PC-9 (cell line): ENCODE measurements around the gene AQP12A. TPM values are rescaled to one million over a fixed set of nuclear protein-coding genes. Genes with fewer than 3 reads are reported as not detected.

ENCODE experiments used
- BruUV-seq: library from RNA; stranded (reverse); fragments of 400-500 nt; replicated peaks from 2 replicates; lab custom pipeline; 2021; lab: Mats Ljungman, UMichigan
- CTCF ChIA-PET: fragments of 300-600 bp; sonication (Branson Sonifier 250); formaldehyde crosslinking; loops from one replicate; lab custom pipeline; 2022; ENCODE audit warnings: antibody characterized with exemption; lab: Charles Lee
- POLR2A ChIA-PET: fragments of 300-600 bp; sonication (Branson Sonifier 250); formaldehyde crosslinking; loops from one replicate; lab custom pipeline; 2022; ENCODE audit warnings: antibody characterized with exemption; ENCODE audit not compliant: unreplicated experiment; lab: Charles Lee
- DNase-seq, 2 experiments: peaks; one replicate each; pipeline versions ENCODE4 v3.0.0 to v3.0.0-alpha.2; 2015 to 2022; ENCODE audit warnings: mixed read lengths in 1 of 2
- H2AFZ ChIP-seq: fragments of 200-600 bp; sonication (generic); 2 replicates; pipeline ENCODE4 v1.8.1; 2017; ENCODE audit warnings: antibody characterized with exemption
- H3F3A ChIP-seq: fragments of 200-600 bp; sonication (generic); 2 replicates; pipeline ENCODE4 v1.8.1; 2017; ENCODE audit warnings: antibody characterized with exemption, mild to moderate bottlenecking, low read depth; ENCODE audit not compliant: insufficient read depth
- H3K27ac ChIP-seq: fragments of 200-600 bp; sonication (generic); 2 replicates; pipeline ENCODE4 v1.6.1; 2016; ENCODE audit warnings: mixed run types
- H3K27me3 ChIP-seq: fragments of 200-600 bp; sonication (generic); 2 replicates; pipeline ENCODE4 v1.6.1; 2016; ENCODE audit warnings: low read depth, mixed run types; ENCODE audit not compliant: insufficient read depth
- H3K36me3 ChIP-seq: fragments of 200-600 bp; sonication (generic); 2 replicates; pipeline ENCODE4 v1.6.1; 2016; ENCODE audit warnings: low read depth, mixed run types
- H3K4me1 ChIP-seq: fragments of 200-600 bp; sonication (generic); replicated peaks from 2 replicates; pipeline ENCODE4 v1.6.1; 2016; ENCODE audit warnings: mixed run types; ENCODE audit not compliant: insufficient read depth
- H3K4me2 ChIP-seq: fragments of 200-600 bp; sonication (generic); 2 replicates; pipeline ENCODE4 v1.6.1; 2017; ENCODE audit warnings: mixed run types
- H3K4me3 ChIP-seq: fragments of 200-600 bp; sonication (generic); 2 replicates; pipeline ENCODE4 v1.6.1; 2016; ENCODE audit warnings: mixed run types
- H3K79me2 ChIP-seq: fragments of 200-600 bp; sonication (generic); 2 replicates; pipeline ENCODE4 v1.6.1; 2017; ENCODE audit warnings: low read depth, mixed run types
- H3K9me2 ChIP-seq: fragments of 200-600 bp; sonication (generic); 2 replicates; pipeline ENCODE4 v1.8.1; 2017; ENCODE audit warnings: mild to moderate bottlenecking; ENCODE audit not compliant: insufficient read depth
- H3K9me3 ChIP-seq: fragments of 200-600 bp; sonication (generic); 2 replicates; pipeline ENCODE4 v1.8.1; 2016; ENCODE audit warnings: low read depth; ENCODE audit not compliant: insufficient read depth
- H4K20me1 ChIP-seq: fragments of 200-600 bp; sonication (generic); 2 replicates; pipeline ENCODE4 v1.8.1; 2017; ENCODE audit not compliant: insufficient read depth
- EZH2 ChIP-seq: fragments of 200-600 bp; sonication (generic); IDR thresholded peaks from 2 replicates; pipeline ENCODE4 v1.8.0; 2017; ENCODE audit warnings: antibody characterized with exemption, low read depth
- intact Hi-C: fragments of 100-400 bp; cut with micrococcal nuclease; formaldehyde crosslinking; loops from one replicate; pipeline ENCODE4 v1.10.0; 2022; ENCODE audit not compliant: unreplicated experiment
- total RNA-seq: library from RNA; stranded (reverse); gene quantifications from 2 replicates; pipeline ENCODE4 v1.2.3, GENCODE V29; 2021
- TF ChIP-seq, protein P1 (sequence below): fragments of 200-600 bp; sonication (generic); conservative IDR thresholded peaks from 2 replicates; pipeline ENCODE4 v1.6.1; 2017; ENCODE audit warnings: mixed run types, antibody characterized with exemption, mild to moderate bottlenecking, moderate library complexity

The AQP12A gene
- total RNA-seq, 1 experiment from 2014 or later, result not detected

DNA sequence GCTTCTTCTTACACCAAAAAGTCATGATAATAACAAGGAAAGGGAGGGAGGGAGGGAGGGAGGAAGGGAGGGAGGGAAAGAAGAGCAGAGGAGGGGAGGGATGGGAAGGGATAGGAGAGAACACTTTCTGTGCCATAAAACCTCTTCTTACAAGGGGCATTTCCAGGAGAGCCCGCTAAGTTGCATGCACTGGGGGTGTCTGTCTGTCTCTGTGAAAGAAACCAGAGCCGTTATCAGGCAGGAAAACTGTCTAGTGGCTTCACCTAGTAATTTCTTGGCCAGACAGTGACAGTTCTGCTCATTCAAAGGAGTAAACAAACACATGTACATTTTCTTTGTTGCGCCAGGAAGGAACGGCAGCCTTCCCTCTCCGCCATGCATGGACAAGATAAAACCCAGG is 45.8 kb downstream of the AQP12A start:
- H3K27ac ChIP-seq, result no peak overlapping the region
- no peaks in the 10 kb centered on the region for H3K9me3 ChIP-seq
- H3K79me2 ChIP-seq, result no peaks in the 10 kb centered on the region
- intact Hi-C loops, result no loop called here
- H3F3A ChIP-seq, result no peaks in the 10 kb centered on the region
- CTCF ChIA-PET, result no interaction called here
- peaks cover 44% of the 10 kb centered on the region for H3K27me3 ChIP-seq
- TF ChIP-seq, protein P1, sequence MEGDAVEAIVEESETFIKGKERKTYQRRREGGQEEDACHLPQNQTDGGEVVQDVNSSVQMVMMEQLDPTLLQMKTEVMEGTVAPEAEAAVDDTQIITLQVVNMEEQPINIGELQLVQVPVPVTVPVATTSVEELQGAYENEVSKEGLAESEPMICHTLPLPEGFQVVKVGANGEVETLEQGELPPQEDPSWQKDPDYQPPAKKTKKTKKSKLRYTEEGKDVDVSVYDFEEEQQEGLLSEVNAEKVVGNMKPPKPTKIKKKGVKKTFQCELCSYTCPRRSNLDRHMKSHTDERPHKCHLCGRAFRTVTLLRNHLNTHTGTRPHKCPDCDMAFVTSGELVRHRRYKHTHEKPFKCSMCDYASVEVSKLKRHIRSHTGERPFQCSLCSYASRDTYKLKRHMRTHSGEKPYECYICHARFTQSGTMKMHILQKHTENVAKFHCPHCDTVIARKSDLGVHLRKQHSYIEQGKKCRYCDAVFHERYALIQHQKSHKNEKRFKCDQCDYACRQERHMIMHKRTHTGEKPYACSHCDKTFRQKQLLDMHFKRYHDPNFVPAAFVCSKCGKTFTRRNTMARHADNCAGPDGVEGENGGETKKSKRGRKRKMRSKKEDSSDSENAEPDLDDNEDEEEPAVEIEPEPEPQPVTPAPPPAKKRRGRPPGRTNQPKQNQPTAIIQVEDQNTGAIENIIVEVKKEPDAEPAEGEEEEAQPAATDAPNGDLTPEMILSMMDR, result no peak
- TF ChIP-seq EZH2, result no peak
- H3K4me3 ChIP-seq, result no peak overlapping the region
- no peak for DNase-seq
- H3K36me3 ChIP-seq, result no peaks in the 10 kb centered on the region
- H3K4me2 ChIP-seq, result no peak overlapping the region
- BruUV-seq, result no TSS peak
- no peak overlapping the region for H2AFZ ChIP-seq
- H4K20me1 ChIP-seq, result no peaks in the 10 kb centered on the region; the same call in 1 of the 2 replicates
- H3K9me2 ChIP-seq, result no peaks in the 10 kb centered on the region
- POLR2A ChIA-PET, result no interaction called here
- H3K4me1 ChIP-seq, result no peaks in the 10 kb centered on the region; the same call in 1 of the 2 replicates

DNA sequence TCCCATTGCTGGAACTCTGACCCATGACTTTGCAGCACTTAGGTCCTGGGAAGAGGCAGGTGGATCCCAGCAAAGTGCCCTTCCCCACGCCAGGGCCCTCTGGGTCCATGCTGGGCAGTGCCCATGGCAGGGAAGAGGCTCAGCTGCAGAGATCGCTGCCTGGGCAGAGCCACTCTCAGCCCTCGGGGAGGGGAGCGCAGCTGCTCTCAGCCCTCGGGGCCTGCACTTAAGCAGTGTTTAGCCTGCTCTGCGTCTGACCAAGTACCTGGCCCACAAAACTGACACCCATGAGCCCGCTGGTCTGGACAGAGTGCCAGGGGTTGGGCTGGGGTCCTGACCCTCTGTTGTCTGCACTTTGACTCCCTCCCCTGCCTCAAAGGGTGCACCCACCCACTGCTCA is 46.3 kb downstream of the AQP12A start:
- Histone ChIP-seq H3F3A (no peaks in the 10 kb centered on the region), H3K36me3 (no peaks in the 10 kb centered on the region), H4K20me1 (no peaks in the 10 kb centered on the region; the same call in 1 of the 2 replicates), H3K27ac (no peak overlapping the region), H3K4me1 (no peaks in the 10 kb centered on the region; the same call in 1 of the 2 replicates), H3K9me3 (no peaks in the 10 kb centered on the region), H2AFZ (no peak overlapping the region), H3K9me2 (no peaks in the 10 kb centered on the region), H3K27me3 (peaks cover 43% of the 10 kb centered on the region), H3K4me3 (no peak overlapping the region), H3K4me2 (no peak overlapping the region), H3K79me2 (no peaks in the 10 kb centered on the region)
- TF ChIP-seq EZH2, result no peak
- TF ChIP-seq, protein P1, result no peak
- no peak for DNase-seq
- intact Hi-C loops, result no loop called here
- no TSS peak for BruUV-seq
- ChIA-PET POLR2A (no interaction called here), CTCF (no interaction called here)

DNA sequence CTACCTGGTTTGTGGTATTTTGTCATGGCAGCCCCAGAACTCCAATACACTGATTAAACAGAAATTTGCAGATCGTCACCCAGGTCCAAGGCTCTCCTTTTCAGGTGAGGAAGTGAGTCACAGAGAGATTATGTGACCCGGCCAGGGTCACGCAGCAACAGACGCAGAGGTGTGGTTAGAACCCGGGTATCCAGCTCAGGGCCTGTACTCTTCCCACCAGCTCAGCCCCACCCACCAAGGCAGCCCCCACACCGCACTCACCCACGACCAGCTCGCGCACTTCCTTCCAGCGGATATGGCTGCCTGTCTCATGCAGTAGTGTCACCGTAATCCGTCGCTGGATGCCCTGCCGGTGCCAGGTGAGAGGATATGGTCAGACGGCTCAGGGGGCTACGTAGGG is 48.1 kb downstream of the AQP12A start:
- peak in 1 of 2 experiments; percentile 68 for DNase-seq
- H3K79me2 ChIP-seq, result no peaks in the 10 kb centered on the region
- H3K27me3 ChIP-seq, result peaks cover 29% of the 10 kb centered on the region
- no peak overlapping the region for H2AFZ ChIP-seq
- H3K4me2 ChIP-seq, result 0 out of 2 replicates have a peak overlapping the region, but pooled peaks have one; percentile 16
- no peaks in the 10 kb centered on the region; the same call in 1 of the 2 replicates for H4K20me1 ChIP-seq
- ChIA-PET POLR2A (interaction anchor here (0.6 kb wide), 1 partner anchor 100 kb away, joined by 4 read pairs; no protein-coding TSS in a partner anchor), CTCF (interaction anchor here (0.7 to 1.4 kb wide), 3 partner anchors 51 to 181 kb away, joined by 4 to 11 read pairs (median 9); no protein-coding TSS in a partner anchor)
- no TSS peak for BruUV-seq
- no peak overlapping the region for H3K4me3 ChIP-seq
- H3K36me3 ChIP-seq, result no peaks in the 10 kb centered on the region
- H3K9me2 ChIP-seq, result no peaks in the 10 kb centered on the region
- intact Hi-C loops, result no loop called here
- no peak overlapping the region for H3K27ac ChIP-seq
- no peaks in the 10 kb centered on the region; the same call in 1 of the 2 replicates for H3K4me1 ChIP-seq
- H3K9me3 ChIP-seq, result no peaks in the 10 kb centered on the region
- H3F3A ChIP-seq, result no peaks in the 10 kb centered on the region
- TF ChIP-seq, protein P1, result no peak
- no peak for TF ChIP-seq EZH2
